HL-60/S4 (cell line): Measurements from ENCODE around the gene MED31.
"Not testable (repeated sequence)": the region's sequence is repeated elsewhere in the genome, so short reads cannot be mapped to it uniquely, and the experiment has no call there.

Source experiments
- in situ Hi-C: fragments of 300-500 bp; cut with MboI; formaldehyde crosslinking; loops from 2 replicates; pipeline ENCODE4 v1.14.3; 2022; ENCODE audit warnings: low sequenced_read_pairs

Gene MED31

GRCh38 chr17:6651354-6651918 is at the start of gene MED31, which contains the start of gene C17orf100:
Gene MED31 (minus strand): TSS chr17:6651605. CDS start chr17:6651528, 77 bp downstream.
Gene C17orf100 (plus strand): TSS chr17:6651762. CDS start chr17:6651914, 152 bp downstream.
- in situ Hi-C loops = no loop called here

- in situ Hi-C loops = no loop called here
Measured at GRCh38 chr17:6700948-6701307, 49.5 kb upstream of the MED31 start.

GRCh38 chr17:6699997-6700947 is 48.9 kb upstream of the MED31 start:
- in situ Hi-C loops = no loop called here

GRCh38 chr17:6698004-6698403 is 46.6 kb upstream of the MED31 start:
- in situ Hi-C loops = no loop called here

GRCh38 chr17:6696906-6697305 is 45.5 kb upstream of the MED31 start:
- in situ Hi-C loops = no loop called here

GRCh38 chr17:6695565-6695964 is 44.2 kb upstream of the MED31 start:
- in situ Hi-C loops = no loop called here

GRCh38 chr17:6695051-6695450 is 43.6 kb upstream of the MED31 start:
- in situ Hi-C loops = no loop called here

GRCh38 chr17:6691958-6692357 is 40.6 kb upstream of the MED31 start:
- in situ Hi-C loops = not testable (repeated sequence)

- in situ Hi-C loops = no loop called here
Measured at GRCh38 chr17:6691546-6691945, 40.1 kb upstream of the MED31 start.

- in situ Hi-C loops = no loop called here
Measured at GRCh38 chr17:6690641-6691040, 39.2 kb upstream of the MED31 start.

GRCh38 chr17:6688944-6689343 is 37.5 kb upstream of the MED31 start:
- in situ Hi-C loops = no loop called here

GRCh38 chr17:6686026-6686425 is 34.6 kb upstream of the MED31 start:
- in situ Hi-C loops = no loop called here

- in situ Hi-C loops = no loop called here
Measured at GRCh38 chr17:6684881-6685767, 33.7 kb upstream of the MED31 start.

- in situ Hi-C loops = no loop called here
Measured at GRCh38 chr17:6684460-6684783, 33.0 kb upstream of the MED31 start.

GRCh38 chr17:6683730-6684459 is 32.5 kb upstream of the MED31 start:
- in situ Hi-C loops = no loop called here

- in situ Hi-C loops = no loop called here
Measured at GRCh38 chr17:6683081-6683684, 31.8 kb upstream of the MED31 start.

GRCh38 chr17:6682339-6682738 is 30.9 kb upstream of the MED31 start:
- in situ Hi-C loops = no loop called here

- in situ Hi-C loops = no loop called here
Measured at GRCh38 chr17:6681671-6682070, 30.3 kb upstream of the MED31 start.

GRCh38 chr17:6681176-6681575 is 29.8 kb upstream of the MED31 start:
- in situ Hi-C loops = no loop called here

- in situ Hi-C loops = no loop called here
Measured at GRCh38 chr17:6679241-6679640, 27.8 kb upstream of the MED31 start.
